SU-DHL-6 (cell line): Measurements from ENCODE around the gene EPM2AIP1.

Source experiments
- EZH2phosphoT487 ChIP-seq: fragments of 200-600 bp; sonication (generic), shearing (Covaris generic); conservative IDR thresholded peaks from 2 replicates; pipeline ENCODE4 v1.6.1; 2018; ENCODE audit warnings: mild to moderate bottlenecking, antibody characterized with exemption, low read length, moderate library complexity, mixed read lengths
- TF ChIP-seq, protein P1 (sequence below): fragments of 200-600 bp; sonication (generic); IDR thresholded peaks from one replicate; pipeline ENCODE4 v1.5.1; 2017; ENCODE audit warnings: antibody characterized with exemption, mild to moderate bottlenecking, low read length, moderate library complexity; ENCODE audit not compliant: insufficient read depth, poor library complexity, severe bottlenecking

DNA sequence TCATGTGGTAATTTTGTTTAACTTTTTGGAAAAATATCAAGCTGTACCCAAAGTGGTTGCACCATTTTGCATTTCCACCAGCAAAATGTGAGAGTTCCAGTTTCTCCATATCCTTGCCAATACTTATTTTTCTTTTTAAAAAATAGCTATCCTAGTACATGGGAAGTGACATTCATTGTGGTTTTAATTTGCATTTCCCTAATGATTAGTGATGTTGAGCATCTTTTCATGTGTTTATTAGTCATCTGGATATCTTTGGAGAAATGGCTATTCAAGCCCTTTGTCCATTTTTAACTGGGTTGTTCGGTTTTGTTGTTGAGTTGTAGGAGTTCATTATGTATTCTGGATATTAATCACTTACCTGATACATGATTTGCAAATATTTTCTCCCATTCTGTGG, 28.6 kb downstream of the EPM2AIP1 start:
- TF ChIP-seq, protein P1, sequence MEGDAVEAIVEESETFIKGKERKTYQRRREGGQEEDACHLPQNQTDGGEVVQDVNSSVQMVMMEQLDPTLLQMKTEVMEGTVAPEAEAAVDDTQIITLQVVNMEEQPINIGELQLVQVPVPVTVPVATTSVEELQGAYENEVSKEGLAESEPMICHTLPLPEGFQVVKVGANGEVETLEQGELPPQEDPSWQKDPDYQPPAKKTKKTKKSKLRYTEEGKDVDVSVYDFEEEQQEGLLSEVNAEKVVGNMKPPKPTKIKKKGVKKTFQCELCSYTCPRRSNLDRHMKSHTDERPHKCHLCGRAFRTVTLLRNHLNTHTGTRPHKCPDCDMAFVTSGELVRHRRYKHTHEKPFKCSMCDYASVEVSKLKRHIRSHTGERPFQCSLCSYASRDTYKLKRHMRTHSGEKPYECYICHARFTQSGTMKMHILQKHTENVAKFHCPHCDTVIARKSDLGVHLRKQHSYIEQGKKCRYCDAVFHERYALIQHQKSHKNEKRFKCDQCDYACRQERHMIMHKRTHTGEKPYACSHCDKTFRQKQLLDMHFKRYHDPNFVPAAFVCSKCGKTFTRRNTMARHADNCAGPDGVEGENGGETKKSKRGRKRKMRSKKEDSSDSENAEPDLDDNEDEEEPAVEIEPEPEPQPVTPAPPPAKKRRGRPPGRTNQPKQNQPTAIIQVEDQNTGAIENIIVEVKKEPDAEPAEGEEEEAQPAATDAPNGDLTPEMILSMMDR: no peak
- no peak for TF ChIP-seq EZH2phosphoT487
